Esophagus muscularis mucosa (tissue), 4 donors: ENCODE measurements around the gene HABP4. TPM values are rescaled to one million over a fixed set of nuclear protein-coding genes. Genes with fewer than 3 reads are reported as not detected.
"Not testable (repeated sequence)": the region's sequence is repeated elsewhere in the genome, so short reads cannot be mapped to it uniquely, and the experiment has no call there.

Source experiments
- DNase-seq: peaks from one replicate; pipeline ENCODE4 v3.0.0-alpha.2; 2017; ENCODE audit errors: extremely low spot score
- H3K27ac ChIP-seq, 4 donors: fragments of 200-600 bp; sonication (generic); replicated peaks in 1 of 4; 1 replicate in 3 of 4; 2 replicates in 1 of 4; pipeline ENCODE4 v1.5.1; 2016 to 2019; ENCODE audit warnings: mild to moderate bottlenecking in 1 of 4
- H3K27me3 ChIP-seq, 4 donors: fragments of 200-600 bp; sonication (generic); one replicate each; pipeline versions ENCODE4 v1.5.1 to v1.6.0; 2016 to 2019
- H3K36me3 ChIP-seq, 4 donors: fragments of 200-600 bp; sonication (generic); one replicate each; pipeline ENCODE4 v1.5.1; 2016 to 2019
- H3K4me1 ChIP-seq, 4 donors: fragments of 200-600 bp; sonication (generic); one replicate each; pipeline ENCODE4 v1.5.1; 2016 to 2019
- H3K4me3 ChIP-seq, 4 donors: fragments of 200-600 bp; sonication (generic); 1 replicate in 2 of 4; 2 replicates in 2 of 4; pipeline ENCODE4 v1.5.1; 2016 to 2019; ENCODE audit warnings: mild to moderate bottlenecking in 4 of 4, moderate library complexity in 1 of 4
- H3K9me3 ChIP-seq, 4 donors: fragments of 200-600 bp; sonication (generic); 1 replicate in 3 of 4; 2 replicates in 1 of 4; pipeline ENCODE4 v1.5.1; 2016 to 2019
- EP300 ChIP-seq: sonication (generic); formaldehyde crosslinking; IDR thresholded peaks from one replicate; pipeline ENCODE4 v1.6.1; 2017; ENCODE audit warnings: antibody characterized with exemption
- POLR2A ChIP-seq: fragments of 450-650 bp; IDR thresholded peaks from one replicate; pipeline ENCODE4 v1.6.1; 2017; ENCODE audit warnings: antibody characterized with exemption, moderate library complexity, mild to moderate bottlenecking, low read depth
- POLR2AphosphoS5 ChIP-seq, 2 donors: sonication (generic); formaldehyde crosslinking; IDR thresholded peaks; one replicate each; pipeline ENCODE4 v1.6.1; 2017; ENCODE audit warnings: antibody characterized with exemption in 2 of 2
- WGBS: methylation state at CpG from one replicate; pipeline ENCODE4 v1.1.5; 2018; 5-methylcytosine and 5-hydroxymethylcytosine counted together
- intact Hi-C: fragments of 100-400 bp; cut with DNase I; formaldehyde crosslinking; loops from one replicate; pipeline ENCODE4 v1.15.1; 2023
- total RNA-seq, 4 donors: library from RNA; depleted of rRNA; stranded (reverse); fragments of >200 nt; gene quantifications; one replicate each; pipeline versions ENCODE4 v1.1.0 to v1.2.1, GENCODE V29; 2016
- TF ChIP-seq, protein P1 (sequence below), 3 experiments: fragments of 200-600 bp in 2 of 3; fragments of 450-650 bp in 1 of 3; sonication (generic) in 2 of 3; IDR thresholded peaks; one replicate each; pipeline ENCODE4 v1.5.1; 2017 to 2019; ENCODE audit warnings: antibody characterized with exemption in 3 of 3, mild to moderate bottlenecking in 2 of 3, moderate library complexity in 1 of 3

Gene HABP4
- total RNA-seq, 4 donors from 2014 or later: 38.4 to 97.2 (median 54.2) TPM

DNA sequence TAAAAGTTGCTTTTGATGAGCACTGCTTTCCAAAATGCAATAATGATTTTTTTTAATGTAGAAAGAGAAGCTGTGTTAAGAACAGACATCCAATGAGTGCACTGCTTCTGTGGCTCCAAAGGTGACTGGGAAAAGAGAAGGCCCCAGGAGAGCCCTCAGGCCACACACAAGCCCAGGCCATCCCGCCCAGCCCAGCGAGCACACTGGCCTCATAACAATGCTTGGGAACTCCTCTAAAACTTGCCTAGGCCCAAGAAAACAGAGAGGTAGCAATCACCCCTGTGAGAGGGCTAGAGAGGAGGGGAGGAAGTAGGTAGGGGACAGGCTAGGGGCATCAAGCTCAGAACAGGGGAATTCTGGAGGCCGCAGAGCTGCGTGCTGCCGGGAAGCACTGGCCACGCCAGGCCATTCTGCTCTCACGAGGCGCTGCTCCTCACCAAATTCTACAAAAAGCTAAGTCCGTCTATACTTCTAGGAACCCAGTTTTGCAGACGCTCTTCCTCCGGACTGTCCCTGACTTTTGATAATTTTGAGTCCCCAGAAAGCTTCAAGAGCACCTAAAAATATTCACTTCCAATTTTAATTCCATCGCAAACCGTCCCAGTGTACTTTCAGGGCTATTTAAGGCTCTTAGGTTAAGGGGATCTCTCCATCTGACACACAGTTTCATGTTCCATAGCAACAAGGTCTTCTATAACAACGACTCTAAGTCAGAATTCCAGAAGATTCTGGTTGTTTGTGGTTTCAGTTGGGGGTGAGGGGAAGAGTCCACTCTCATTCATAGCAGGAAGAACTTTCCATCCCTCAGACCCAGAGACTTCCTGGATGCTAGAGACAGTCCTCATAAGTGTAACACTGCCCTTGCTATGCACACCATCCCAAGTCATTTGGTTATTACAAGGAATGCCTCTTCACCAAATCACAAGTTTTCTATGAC is 51.0 kb downstream of the HABP4 start:
- Histone ChIP-seq H3K36me3 (peaks cover 0 to 32% (median 15%) of the 10 kb centered on the region in 4 donors), H3K4me3 (no peak overlapping the region), H3K27me3 (no peaks in the 10 kb centered on the region), H3K9me3 (no peaks in the 10 kb centered on the region), H3K27ac (peak overlapping the region in 3 of 4 donors; percentile 17 to 51 (median 28)), H3K4me1 (peaks cover 13 to 27% (median 22%) of the 10 kb centered on the region in 4 donors)
- 92% methylated on average over 14 of the region's 14 CpGs for WGBS
- intact Hi-C loops: no loop called here
- no peak for DNase-seq
- TF ChIP-seq EP300 (no peak), POLR2AphosphoS5 (IDR thresholded peaks at IDR 0.05) (no peak), POLR2A (no peak)
- TF ChIP-seq, protein P1, sequence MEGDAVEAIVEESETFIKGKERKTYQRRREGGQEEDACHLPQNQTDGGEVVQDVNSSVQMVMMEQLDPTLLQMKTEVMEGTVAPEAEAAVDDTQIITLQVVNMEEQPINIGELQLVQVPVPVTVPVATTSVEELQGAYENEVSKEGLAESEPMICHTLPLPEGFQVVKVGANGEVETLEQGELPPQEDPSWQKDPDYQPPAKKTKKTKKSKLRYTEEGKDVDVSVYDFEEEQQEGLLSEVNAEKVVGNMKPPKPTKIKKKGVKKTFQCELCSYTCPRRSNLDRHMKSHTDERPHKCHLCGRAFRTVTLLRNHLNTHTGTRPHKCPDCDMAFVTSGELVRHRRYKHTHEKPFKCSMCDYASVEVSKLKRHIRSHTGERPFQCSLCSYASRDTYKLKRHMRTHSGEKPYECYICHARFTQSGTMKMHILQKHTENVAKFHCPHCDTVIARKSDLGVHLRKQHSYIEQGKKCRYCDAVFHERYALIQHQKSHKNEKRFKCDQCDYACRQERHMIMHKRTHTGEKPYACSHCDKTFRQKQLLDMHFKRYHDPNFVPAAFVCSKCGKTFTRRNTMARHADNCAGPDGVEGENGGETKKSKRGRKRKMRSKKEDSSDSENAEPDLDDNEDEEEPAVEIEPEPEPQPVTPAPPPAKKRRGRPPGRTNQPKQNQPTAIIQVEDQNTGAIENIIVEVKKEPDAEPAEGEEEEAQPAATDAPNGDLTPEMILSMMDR (IDR thresholded peaks at IDR 0.05): no peak

DNA sequence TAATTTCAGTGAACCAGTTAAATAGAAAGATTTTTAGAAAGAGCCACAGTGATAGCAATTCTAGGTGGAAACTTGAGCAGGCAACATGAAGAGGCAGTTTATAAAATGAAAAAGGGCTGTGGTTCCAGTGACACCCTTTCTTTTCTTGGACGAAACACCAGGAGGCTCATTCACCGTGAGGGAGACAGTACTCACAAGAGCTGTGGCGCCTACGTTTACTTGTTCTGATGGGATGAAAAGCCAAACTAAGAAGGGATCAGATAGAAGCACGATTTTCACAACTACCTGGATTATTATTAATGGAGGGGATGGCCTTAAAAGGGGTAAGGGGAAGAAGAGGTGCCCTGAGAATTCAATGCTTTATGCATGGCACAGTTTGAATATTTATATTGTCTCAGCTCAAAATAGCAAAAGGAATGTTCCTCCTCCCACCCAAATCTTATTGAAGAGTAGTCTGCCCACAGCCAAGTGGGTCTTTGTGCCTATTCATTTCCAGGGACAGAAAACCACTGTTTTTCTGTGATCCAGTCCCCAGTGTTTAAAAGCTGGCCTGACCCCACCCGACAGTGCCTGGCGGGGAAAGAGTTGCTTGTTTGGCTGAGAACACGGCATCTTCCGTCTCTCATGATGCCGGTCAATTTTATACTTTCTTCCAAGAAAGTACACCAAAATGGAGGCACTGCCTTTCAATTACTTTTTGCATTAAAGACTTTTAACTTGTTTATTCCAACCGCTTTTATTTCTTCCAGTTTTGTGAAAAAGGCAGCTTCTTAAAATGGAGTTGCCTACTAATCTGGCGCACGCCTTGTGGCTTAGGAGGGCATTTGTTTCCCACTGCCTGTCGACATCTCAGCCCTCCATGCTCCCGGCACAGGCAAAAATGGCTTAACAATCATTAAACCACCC is 51.9 kb downstream of the HABP4 start:
- peaks cover 13 to 27% (median 22%) of the 10 kb centered on the region in 4 donors for H3K4me1 ChIP-seq
- H3K27me3 ChIP-seq: no peaks in the 10 kb centered on the region
- H3K36me3 ChIP-seq: peaks cover 0 to 31% (median 15%) of the 10 kb centered on the region in 4 donors
- H3K9me3 ChIP-seq: no peaks in the 10 kb centered on the region
- H3K27ac ChIP-seq: peak overlapping the region; percentile 17 to 51 (median 34)
- intact Hi-C loops: no loop called here
- no peak for TF ChIP-seq EP300
- no peak for TF ChIP-seq POLR2A
- TF ChIP-seq, protein P1 (IDR thresholded peaks at IDR 0.05): no peak
- TF ChIP-seq POLR2AphosphoS5 (IDR thresholded peaks at IDR 0.05): no peak
- DNase-seq: no peak
- WGBS: 84% methylated on average over 15 of the region's 15 CpGs
- H3K4me3 ChIP-seq: peak overlapping the region in 2 of 4 donors; percentile 7 to 8

DNA sequence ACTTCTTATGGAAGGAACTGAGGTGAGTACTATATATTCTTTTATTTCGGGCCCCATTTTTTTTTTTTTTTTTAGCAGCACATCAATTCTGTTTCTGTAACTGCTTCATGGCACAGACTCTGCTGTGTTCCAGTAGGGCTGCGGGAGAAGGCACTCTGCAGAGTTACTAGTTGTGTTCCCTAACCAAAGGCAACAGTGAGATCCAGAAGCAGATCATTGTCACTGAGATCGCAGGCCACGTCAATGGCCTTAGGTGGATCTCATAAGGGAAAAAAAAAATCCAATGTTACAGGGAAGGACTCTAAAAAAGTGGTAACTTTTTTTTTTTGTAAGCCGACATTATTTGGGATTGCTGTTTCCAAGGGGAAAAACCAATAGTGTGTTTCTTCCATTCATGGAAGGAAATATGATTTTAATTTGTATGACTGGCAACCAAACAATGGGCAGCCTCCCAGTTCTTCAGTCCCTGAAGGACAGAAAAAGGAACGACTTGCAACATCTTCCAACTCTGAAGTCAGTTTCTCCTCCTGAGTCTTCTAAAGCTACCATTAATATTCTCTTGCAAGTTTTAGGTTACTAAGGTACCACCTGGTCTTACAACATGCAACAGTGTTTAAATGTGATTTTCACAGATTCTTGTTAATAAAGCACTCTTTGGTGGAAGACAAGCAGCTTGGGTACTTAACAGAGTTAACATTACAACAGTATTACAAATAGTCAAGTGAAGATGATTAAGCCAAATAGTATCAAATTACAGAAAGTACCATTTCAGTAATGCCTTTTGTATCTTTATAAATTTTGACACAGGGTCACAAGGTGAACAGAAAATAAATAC is 52.8 kb downstream of the HABP4 start:
- Histone ChIP-seq H3K27ac (peak overlapping the region in 3 of 4 donors; percentile 28 to 40 (median 34)), H3K4me3 (peak overlapping the region in 1 of 4 donors; percentile 7), H3K27me3 (no peaks in the 10 kb centered on the region), H3K4me1 (peaks cover 13 to 27% (median 22%) of the 10 kb centered on the region in 4 donors), H3K9me3 (no peaks in the 10 kb centered on the region), H3K36me3 (peaks cover 0 to 30% (median 15%) of the 10 kb centered on the region in 4 donors)
- 81% methylated on average over 6 of the region's 6 CpGs for WGBS
- no peak for TF ChIP-seq EP300
- TF ChIP-seq POLR2A: no peak
- TF ChIP-seq POLR2AphosphoS5 (IDR thresholded peaks at IDR 0.05): no peak
- intact Hi-C loops: no loop called here
- DNase-seq: no peak

DNA sequence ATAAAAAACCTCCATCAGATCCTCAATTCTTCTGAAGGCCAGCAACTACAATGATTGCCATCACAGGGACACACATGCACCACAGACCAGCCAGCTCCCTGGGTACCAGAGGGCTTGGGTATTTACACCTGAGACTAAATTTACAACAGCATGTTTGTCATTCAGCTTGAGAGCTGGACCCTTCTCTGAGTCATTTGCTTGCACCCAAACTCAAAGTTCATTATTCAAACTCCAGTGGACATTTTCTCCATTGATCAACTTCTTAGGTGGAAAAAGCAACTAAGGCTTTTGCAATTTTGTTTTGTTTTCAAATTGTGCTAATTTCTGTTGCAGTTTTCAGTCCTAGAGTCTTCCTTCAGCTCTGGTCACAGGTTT is 53.4 kb downstream of the HABP4 start:
- H3K4me1 ChIP-seq: peaks cover 13 to 29% (median 24%) of the 10 kb centered on the region in 4 donors
- H3K27me3 ChIP-seq: not testable (repeated sequence)

DNA sequence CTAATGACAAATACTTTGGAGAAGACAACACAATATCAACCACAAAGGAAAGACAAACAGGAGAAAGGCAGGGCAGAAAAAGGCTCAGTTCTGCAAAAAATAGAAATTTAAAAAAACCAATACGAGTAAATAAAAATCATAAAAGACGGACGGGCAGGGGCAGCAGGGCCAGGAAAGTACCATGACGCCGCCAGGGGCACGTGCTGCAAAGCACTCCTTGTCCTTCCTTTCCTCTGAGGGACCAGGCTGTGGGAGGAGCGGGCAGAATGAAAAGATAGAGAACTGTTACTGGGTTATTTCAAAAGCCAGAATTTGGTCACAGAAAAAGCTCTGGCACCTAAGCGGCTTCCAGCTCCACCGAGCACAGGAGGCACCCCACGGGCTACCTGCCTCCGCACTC is 53.9 kb downstream of the HABP4 start:
- WGBS: 96% methylated on average over 11 of the region's 11 CpGs
- Histone ChIP-seq H3K36me3 (peaks cover 0 to 37% (median 15%) of the 10 kb centered on the region in 4 donors), H3K4me3 (no peak overlapping the region), H3K9me3 (no peaks in the 10 kb centered on the region), H3K4me1 (peaks cover 18 to 34% (median 24%) of the 10 kb centered on the region in 4 donors), H3K27ac (no peak overlapping the region), H3K27me3 (no peaks in the 10 kb centered on the region)
- DNase-seq: no peak
- intact Hi-C loops: no loop called here
- TF ChIP-seq POLR2A (no peak), EP300 (no peak), POLR2AphosphoS5 (IDR thresholded peaks at IDR 0.05) (no peak)
- TF ChIP-seq, protein P1 (IDR thresholded peaks at IDR 0.05): no peak

More for the DNA sequence above, 53.4 kb downstream of the HABP4 start:
- Histone ChIP-seq H3K27ac (peak overlapping the region in 3 of 4 donors; percentile 10 to 34 (median 31)), H3K36me3 (peaks cover 0 to 32% (median 15%) of the 10 kb centered on the region in 4 donors)
- H3K4me3 ChIP-seq, DNase-seq, intact Hi-C loops, H3K9me3 ChIP-seq: not testable (repeated sequence)
